GM23338 (cell line): ENCODE data around the gene RPL31. TPM values are rescaled to one million over a fixed set of nuclear protein-coding genes. Genes with fewer than 3 reads are reported as not detected.

Experiments
- ATAC-seq: fragments of 200-7000 bp; cut with Tn5 transposase; 3 replicates; pipeline ENCODE4 v1.9.1; 2020
- DNase-seq: peaks from one replicate; pipeline ENCODE4 v3.0.0-alpha.2; 2015; ENCODE audit warnings: low spot score
- H2AFZ ChIP-seq: fragments of 200-600 bp; sonication (generic); 2 replicates; pipeline ENCODE4 v1.8.0; 2016; ENCODE audit warnings: antibody characterized with exemption, mild to moderate bottlenecking, moderate library complexity
- H3F3A ChIP-seq: fragments of 200-600 bp; sonication (generic); replicated peaks from 2 replicates; pipeline ENCODE4 v1.8.0; 2017; ENCODE audit warnings: antibody characterized with exemption, mixed run types, low read depth
- H3K27ac ChIP-seq: fragments of 200-600 bp; sonication (generic); 2 replicates; pipeline ENCODE4 v1.6.1; 2016; ENCODE audit warnings: low read depth
- H3K27me3 ChIP-seq: fragments of 200-600 bp; sonication (generic); 2 replicates; pipeline ENCODE4 v1.8.0; 2016; ENCODE audit warnings: mild to moderate bottlenecking, mixed run types, moderate library complexity; ENCODE audit not compliant: insufficient read depth
- H3K36me3 ChIP-seq: fragments of 200-600 bp; sonication (generic); 2 replicates; pipeline ENCODE4 v1.8.0; 2016; ENCODE audit warnings: mild to moderate bottlenecking; ENCODE audit not compliant: insufficient read depth
- H3K4me1 ChIP-seq: fragments of 200-600 bp; sonication (generic); 2 replicates; pipeline ENCODE4 v1.8.0; 2016; ENCODE audit warnings: mild to moderate bottlenecking, moderate library complexity; ENCODE audit not compliant: insufficient read depth
- H3K4me2 ChIP-seq: fragments of 200-600 bp; sonication (generic); 2 replicates; pipeline ENCODE4 v1.7.1; 2017; ENCODE audit warnings: mixed run types
- H3K4me3 ChIP-seq: fragments of 200-600 bp; sonication (generic); 2 replicates; pipeline ENCODE4 v1.6.1; 2016; ENCODE audit warnings: mixed run types
- H3K79me2 ChIP-seq: fragments of 200-600 bp; sonication (generic); replicated peaks from 2 replicates; pipeline ENCODE4 v1.8.0; 2017; ENCODE audit warnings: mild to moderate bottlenecking; ENCODE audit not compliant: insufficient read depth
- H3K9me2 ChIP-seq: fragments of 200-600 bp; sonication (generic); 2 replicates; pipeline ENCODE4 v1.8.0; 2017; ENCODE audit not compliant: insufficient read depth
- H4K20me1 ChIP-seq: fragments of 200-600 bp; sonication (generic); replicated peaks from 2 replicates; pipeline ENCODE4 v1.8.0; 2017; ENCODE audit warnings: mild to moderate bottlenecking; ENCODE audit not compliant: insufficient read depth
- H3K27ac Mint-ChIP-seq: 2 replicates; pipeline ENCODE4 v1.8.0; 2020; ENCODE audit warnings: inconsistent platforms, mild to moderate bottlenecking, moderate library complexity, mixed read lengths
- H3K27me3 Mint-ChIP-seq: 3 replicates; pipeline ENCODE4 v1.8.0; 2022; ENCODE audit warnings: low read depth, mild to moderate bottlenecking, moderate library complexity, mixed read lengths, inconsistent platforms; ENCODE audit not compliant: insufficient read depth, poor library complexity
- H3K36me3 Mint-ChIP-seq: 3 replicates; pipeline ENCODE4 v1.8.0; 2021; ENCODE audit warnings: low read depth, mild to moderate bottlenecking, inconsistent platforms, moderate library complexity, mixed read lengths
- H3K4me1 Mint-ChIP-seq: 3 replicates; pipeline ENCODE4 v1.8.0; 2020; ENCODE audit warnings: mild to moderate bottlenecking, inconsistent platforms, mixed read lengths
- H3K4me3 Mint-ChIP-seq: 3 replicates; pipeline ENCODE4 v1.8.0; 2021; ENCODE audit warnings: moderate library complexity, mild to moderate bottlenecking, inconsistent platforms, mixed read lengths
- H3K9me3 Mint-ChIP-seq: 3 replicates; pipeline ENCODE4 v1.8.0; 2020; ENCODE audit warnings: moderate library complexity, mild to moderate bottlenecking, inconsistent platforms, mixed read lengths
- EZH2 ChIP-seq: fragments of 200-600 bp; sonication (generic); IDR thresholded peaks from one replicate; pipeline ENCODE4 v1.8.0; 2017; ENCODE audit warnings: antibody characterized with exemption, mild to moderate bottlenecking, low read depth; ENCODE audit not compliant: unreplicated experiment
- NANOG ChIP-seq: IDR thresholded peaks from 2 replicates; pipeline ENCODE4 v1.6.1; 2016; ENCODE audit warnings: antibody characterized with exemption, borderline replicate concordance
- POLR2AphosphoS5 ChIP-seq: IDR thresholded peaks from 2 replicates; pipeline ENCODE4 v1.6.1; 2016; ENCODE audit warnings: antibody characterized with exemption, low read depth
- ZNF331 ChIP-seq: fragments of 250-450 bp; sonication (Bioruptor Pico); IDR thresholded peaks from 2 replicates; pipeline ENCODE4 v1.5.0; 2020; ENCODE audit warnings: low read depth, mild to moderate bottlenecking, moderate library complexity
- polyA plus RNA-seq: library from polyadenylated mRNA; unstranded; fragments of >200 nt; fragmentation: Nextera tagmentation; extraction: Ambion mirVana; gene quantifications from 2 replicates; pipeline ENCODE4 v1.2.1, GENCODE V29; 2016
- total RNA-seq: library from RNA; depleted of rRNA; stranded (reverse); fragments of >200 nt; shearing (Covaris generic); gene quantifications from 2 replicates; pipeline ENCODE4 v1.2.3, GENCODE V29; 2014
- TF ChIP-seq, protein P1 (sequence below): fragments of 250-450 bp; sonication (Bioruptor Pico); IDR thresholded peaks from 2 replicates; pipeline ENCODE4 v1.5.0; 2020; ENCODE audit warnings: mild to moderate bottlenecking, moderate library complexity
- TF ChIP-seq, protein P2 (sequence below), 2 experiments: fragments of 200-600 bp in 1 of 2; sonication (generic) in 1 of 2; conservative IDR thresholded peaks; 2 replicates each; pipeline versions ENCODE4 v1.5.1 to v1.6.1; 2016 to 2017; ENCODE audit warnings: antibody characterized with exemption in 2 of 2, low read depth in 2 of 2, mild to moderate bottlenecking in 2 of 2, moderate library complexity in 1 of 2

Gene RPL31
- total and polyA plus RNA-seq, 2 experiments from 2014 or later: 819 to 3,213 TPM

DNA sequence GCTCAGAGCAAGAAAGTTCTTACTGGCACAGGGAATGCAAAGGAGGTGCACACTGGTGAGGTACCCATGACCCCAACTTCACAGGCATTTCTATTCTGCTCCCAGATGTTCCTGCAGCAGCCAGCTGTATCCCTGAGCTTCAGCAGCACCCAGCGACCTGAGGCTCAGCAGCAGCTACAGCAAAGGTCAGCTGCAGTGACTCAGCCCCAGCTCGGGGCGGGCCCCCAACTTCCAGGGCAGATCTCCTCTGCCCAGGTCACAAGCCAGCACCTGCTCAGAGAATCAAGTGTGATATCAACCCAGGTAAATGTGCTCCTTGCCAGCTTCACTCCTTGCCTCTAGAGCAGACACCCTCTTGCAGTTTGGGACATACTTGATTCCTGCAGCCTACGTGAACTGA, 14.1 kb upstream of the RPL31 start (continued):
- TF ChIP-seq, protein P1, sequence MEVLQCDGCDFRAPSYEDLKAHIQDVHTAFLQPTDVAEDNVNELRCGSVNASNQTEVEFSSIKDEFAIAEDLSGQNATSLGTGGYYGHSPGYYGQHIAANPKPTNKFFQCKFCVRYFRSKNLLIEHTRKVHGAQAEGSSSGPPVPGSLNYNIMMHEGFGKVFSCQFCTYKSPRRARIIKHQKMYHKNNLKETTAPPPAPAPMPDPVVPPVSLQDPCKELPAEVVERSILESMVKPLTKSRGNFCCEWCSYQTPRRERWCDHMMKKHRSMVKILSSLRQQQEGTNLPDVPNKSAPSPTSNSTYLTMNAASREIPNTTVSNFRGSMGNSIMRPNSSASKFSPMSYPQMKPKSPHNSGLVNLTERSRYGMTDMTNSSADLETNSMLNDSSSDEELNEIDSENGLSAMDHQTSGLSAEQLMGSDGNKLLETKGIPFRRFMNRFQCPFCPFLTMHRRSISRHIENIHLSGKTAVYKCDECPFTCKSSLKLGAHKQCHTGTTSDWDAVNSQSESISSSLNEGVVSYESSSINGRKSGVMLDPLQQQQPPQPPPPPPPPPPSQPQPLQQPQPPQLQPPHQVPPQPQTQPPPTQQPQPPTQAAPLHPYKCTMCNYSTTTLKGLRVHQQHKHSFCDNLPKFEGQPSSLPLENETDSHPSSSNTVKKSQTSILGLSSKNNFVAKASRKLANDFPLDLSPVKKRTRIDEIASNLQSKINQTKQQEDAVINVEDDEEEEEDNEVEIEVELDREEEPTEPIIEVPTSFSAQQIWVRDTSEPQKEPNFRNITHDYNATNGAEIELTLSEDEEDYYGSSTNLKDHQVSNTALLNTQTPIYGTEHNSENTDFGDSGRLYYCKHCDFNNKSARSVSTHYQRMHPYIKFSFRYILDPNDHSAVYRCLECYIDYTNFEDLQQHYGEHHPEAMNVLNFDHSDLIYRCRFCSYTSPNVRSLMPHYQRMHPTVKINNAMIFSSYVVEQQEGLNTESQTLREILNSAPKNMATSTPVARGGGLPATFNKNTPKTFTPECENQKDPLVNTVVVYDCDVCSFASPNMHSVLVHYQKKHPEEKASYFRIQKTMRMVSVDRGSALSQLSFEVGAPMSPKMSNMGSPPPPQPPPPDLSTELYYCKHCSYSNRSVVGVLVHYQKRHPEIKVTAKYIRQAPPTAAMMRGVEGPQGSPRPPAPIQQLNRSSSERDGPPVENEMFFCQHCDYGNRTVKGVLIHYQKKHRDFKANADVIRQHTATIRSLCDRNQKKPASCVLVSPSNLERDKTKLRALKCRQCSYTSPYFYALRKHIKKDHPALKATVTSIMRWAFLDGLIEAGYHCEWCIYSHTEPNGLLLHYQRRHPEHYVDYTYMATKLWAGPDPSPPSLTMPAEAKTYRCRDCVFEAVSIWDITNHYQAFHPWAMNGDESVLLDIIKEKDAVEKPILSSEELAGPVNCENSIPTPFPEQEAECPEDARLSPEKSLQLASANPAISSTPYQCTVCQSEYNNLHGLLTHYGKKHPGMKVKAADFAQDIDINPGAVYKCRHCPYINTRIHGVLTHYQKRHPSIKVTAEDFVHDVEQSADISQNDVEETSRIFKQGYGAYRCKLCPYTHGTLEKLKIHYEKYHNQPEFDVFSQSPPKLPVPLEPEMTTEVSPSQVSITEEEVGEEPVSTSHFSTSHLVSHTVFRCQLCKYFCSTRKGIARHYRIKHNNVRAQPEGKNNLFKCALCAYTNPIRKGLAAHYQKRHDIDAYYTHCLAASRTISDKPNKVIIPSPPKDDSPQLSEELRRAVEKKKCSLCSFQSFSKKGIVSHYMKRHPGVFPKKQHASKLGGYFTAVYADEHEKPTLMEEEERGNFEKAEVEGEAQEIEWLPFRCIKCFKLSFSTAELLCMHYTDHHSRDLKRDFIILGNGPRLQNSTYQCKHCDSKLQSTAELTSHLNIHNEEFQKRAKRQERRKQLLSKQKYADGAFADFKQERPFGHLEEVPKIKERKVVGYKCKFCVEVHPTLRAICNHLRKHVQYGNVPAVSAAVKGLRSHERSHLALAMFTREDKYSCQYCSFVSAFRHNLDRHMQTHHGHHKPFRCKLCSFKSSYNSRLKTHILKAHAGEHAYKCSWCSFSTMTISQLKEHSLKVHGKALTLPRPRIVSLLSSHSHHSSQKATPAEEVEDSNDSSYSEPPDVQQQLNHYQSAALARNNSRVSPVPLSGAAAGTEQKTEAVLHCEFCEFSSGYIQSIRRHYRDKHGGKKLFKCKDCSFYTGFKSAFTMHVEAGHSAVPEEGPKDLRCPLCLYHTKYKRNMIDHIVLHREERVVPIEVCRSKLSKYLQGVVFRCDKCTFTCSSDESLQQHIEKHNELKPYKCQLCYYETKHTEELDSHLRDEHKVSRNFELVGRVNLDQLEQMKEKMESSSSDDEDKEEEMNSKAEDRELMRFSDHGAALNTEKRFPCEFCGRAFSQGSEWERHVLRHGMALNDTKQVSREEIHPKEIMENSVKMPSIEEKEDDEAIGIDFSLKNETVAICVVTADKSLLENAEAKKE (CRISPR knock-in tag): no peak
- TF ChIP-seq ZNF331 (CRISPR knock-in tag) (no peak), NANOG (no peak), POLR2AphosphoS5 (no peak)

DNA sequence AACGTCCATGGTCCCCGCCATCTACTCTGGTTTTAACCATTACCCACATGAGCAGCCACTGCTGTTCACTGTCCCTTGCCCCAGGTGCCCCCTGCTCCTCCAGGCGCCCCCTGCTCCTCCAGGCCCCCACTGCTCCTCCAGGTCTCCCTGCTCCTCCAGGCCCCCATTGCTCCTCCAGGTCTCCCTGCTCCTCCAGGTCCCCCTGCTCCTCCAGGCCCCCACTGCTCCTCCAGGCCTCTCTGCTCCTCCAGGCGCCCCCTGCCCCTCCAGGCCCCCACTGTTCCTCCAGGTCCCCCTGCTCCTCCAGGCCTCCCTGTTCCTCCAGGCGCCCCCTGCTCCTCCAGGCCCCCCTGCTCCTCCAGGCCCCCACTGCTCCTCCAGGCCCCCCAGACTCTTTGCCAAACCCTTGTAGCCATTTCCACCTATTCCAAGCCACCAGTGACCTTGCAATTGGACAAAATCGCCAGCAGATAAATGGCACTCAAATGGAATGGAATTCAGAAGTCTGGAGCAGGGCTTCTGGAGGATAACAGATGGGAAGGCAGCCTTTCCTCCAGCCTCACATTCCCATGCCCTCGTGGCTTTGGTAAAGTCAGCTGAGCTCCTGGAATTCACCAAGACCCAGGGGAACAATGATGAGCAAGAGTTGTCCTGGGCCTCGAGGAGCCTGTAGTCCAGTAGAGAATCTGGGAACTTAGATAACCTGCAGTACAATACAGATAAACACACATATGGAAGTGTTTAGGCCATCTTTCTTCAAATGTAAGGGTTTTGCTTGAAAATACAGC, 13.3 kb upstream of the RPL31 start:
- no peak for DNase-seq
- H3K4me1 Mint-ChIP-seq: peaks cover 19% of the 10 kb centered on the region
- Histone ChIP-seq H3K4me3 (no peak overlapping the region), H3K4me1 (no peaks in the 10 kb centered on the region; the same call in 1 of the 2 replicates), H3K79me2 (no peaks in the 10 kb centered on the region), H3K27ac (no peak overlapping the region), H3F3A (no peaks in the 10 kb centered on the region), H3K9me2 (no peaks in the 10 kb centered on the region), H4K20me1 (no peaks in the 10 kb centered on the region), H2AFZ (no peak overlapping the region), H3K4me2 (no peak overlapping the region), H3K27me3 (no peaks in the 10 kb centered on the region), H3K36me3 (no peaks in the 10 kb centered on the region)
- ATAC-seq: no peak
- peaks cover 3% of the 10 kb centered on the region; the same call in 1 of the 3 replicates for H3K36me3 Mint-ChIP-seq
- H3K4me3 Mint-ChIP-seq: no peak overlapping the region
- H3K9me3 Mint-ChIP-seq: no peaks in the 10 kb centered on the region
- H3K27me3 Mint-ChIP-seq: peaks cover 6% of the 10 kb centered on the region
- no peak for TF ChIP-seq EZH2
- TF ChIP-seq NANOG: no peak
- TF ChIP-seq, protein P2, sequence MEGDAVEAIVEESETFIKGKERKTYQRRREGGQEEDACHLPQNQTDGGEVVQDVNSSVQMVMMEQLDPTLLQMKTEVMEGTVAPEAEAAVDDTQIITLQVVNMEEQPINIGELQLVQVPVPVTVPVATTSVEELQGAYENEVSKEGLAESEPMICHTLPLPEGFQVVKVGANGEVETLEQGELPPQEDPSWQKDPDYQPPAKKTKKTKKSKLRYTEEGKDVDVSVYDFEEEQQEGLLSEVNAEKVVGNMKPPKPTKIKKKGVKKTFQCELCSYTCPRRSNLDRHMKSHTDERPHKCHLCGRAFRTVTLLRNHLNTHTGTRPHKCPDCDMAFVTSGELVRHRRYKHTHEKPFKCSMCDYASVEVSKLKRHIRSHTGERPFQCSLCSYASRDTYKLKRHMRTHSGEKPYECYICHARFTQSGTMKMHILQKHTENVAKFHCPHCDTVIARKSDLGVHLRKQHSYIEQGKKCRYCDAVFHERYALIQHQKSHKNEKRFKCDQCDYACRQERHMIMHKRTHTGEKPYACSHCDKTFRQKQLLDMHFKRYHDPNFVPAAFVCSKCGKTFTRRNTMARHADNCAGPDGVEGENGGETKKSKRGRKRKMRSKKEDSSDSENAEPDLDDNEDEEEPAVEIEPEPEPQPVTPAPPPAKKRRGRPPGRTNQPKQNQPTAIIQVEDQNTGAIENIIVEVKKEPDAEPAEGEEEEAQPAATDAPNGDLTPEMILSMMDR (conservative IDR thresholded peaks at IDR 0.05; ENCODE audit: low read depth in 2 of 2): no peak
- H3K27ac Mint-ChIP-seq: no peak overlapping the region
